Measurements from ENCODE around the gene SEL1L.

- TF ChIP-seq, protein P1, sequence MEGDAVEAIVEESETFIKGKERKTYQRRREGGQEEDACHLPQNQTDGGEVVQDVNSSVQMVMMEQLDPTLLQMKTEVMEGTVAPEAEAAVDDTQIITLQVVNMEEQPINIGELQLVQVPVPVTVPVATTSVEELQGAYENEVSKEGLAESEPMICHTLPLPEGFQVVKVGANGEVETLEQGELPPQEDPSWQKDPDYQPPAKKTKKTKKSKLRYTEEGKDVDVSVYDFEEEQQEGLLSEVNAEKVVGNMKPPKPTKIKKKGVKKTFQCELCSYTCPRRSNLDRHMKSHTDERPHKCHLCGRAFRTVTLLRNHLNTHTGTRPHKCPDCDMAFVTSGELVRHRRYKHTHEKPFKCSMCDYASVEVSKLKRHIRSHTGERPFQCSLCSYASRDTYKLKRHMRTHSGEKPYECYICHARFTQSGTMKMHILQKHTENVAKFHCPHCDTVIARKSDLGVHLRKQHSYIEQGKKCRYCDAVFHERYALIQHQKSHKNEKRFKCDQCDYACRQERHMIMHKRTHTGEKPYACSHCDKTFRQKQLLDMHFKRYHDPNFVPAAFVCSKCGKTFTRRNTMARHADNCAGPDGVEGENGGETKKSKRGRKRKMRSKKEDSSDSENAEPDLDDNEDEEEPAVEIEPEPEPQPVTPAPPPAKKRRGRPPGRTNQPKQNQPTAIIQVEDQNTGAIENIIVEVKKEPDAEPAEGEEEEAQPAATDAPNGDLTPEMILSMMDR (IDR thresholded peaks at IDR 0.05) = no peak
- no peak for TF ChIP-seq POLR2A (IDR thresholded peaks at IDR 0.05)
Measured at GRCh38 chr14:81519200-81520011, 14.2 kb downstream of the SEL1L start.

Data from lower leg skin (tissue), 3 donors.